Upper lobe of left lung (tissue), 6 donors: ENCODE data around the gene PDE1C. TPM values are rescaled to one million over a fixed set of nuclear protein-coding genes. Genes with fewer than 3 reads are reported as not detected.

Source experiments
- ATAC-seq, 2 donors: fragments of 200-7000 bp; cut with Tn5 transposase; one replicate each; pipeline ENCODE4 v1.9.1; 2022; ENCODE audit warnings: mild to moderate bottlenecking in 2 of 2, moderate library complexity in 2 of 2; ENCODE audit not compliant: low FRiP score in 2 of 2
- DNase-seq, 2 donors: peaks; one replicate each; pipeline ENCODE4 v3.0.0-alpha.2; 2019 to 2020
- H3K27ac ChIP-seq, 4 donors: fragments of 200-600 bp; sonication (generic); one replicate each; pipeline ENCODE4 v1.5.1; 2016 to 2019
- H3K27me3 ChIP-seq, 4 donors: fragments of 200-600 bp; sonication (generic); one replicate each; pipeline ENCODE4 v1.5.1; 2017 to 2019
- H3K36me3 ChIP-seq, 4 donors: fragments of 200-600 bp; sonication (generic); one replicate each; pipeline ENCODE4 v1.5.1; 2016 to 2019
- H3K4me1 ChIP-seq, 4 donors: fragments of 200-600 bp; sonication (generic); one replicate each; pipeline ENCODE4 v1.5.1; 2018 to 2019
- H3K4me3 ChIP-seq, 4 donors: fragments of 200-600 bp; sonication (generic); one replicate each; pipeline ENCODE4 v1.5.1; 2017 to 2019; ENCODE audit warnings: mild to moderate bottlenecking in 2 of 4, moderate library complexity in 1 of 4
- H3K9me3 ChIP-seq, 4 donors: fragments of 200-600 bp; sonication (generic); one replicate each; pipeline ENCODE4 v1.5.1; 2018 to 2019
- CTCF ChIP-seq, 6 experiments: fragments of 450-650 bp in 4 of 6; fragments of 200-600 bp in 2 of 6; sonication (generic) in 2 of 6; IDR thresholded peaks; one replicate each; pipeline ENCODE4 v1.5.1; 2016 to 2019; ENCODE audit warnings: antibody characterized with exemption in 6 of 6
- EP300 ChIP-seq, 4 donors: sonication (generic); formaldehyde crosslinking; IDR thresholded peaks; one replicate each; pipeline ENCODE4 v1.5.1; 2017; ENCODE audit warnings: antibody characterized with exemption in 4 of 4, control low read depth in 2 of 4
- POLR2A ChIP-seq, 4 donors: fragments of 450-650 bp; IDR thresholded peaks; one replicate each; pipeline ENCODE4 v1.5.1; 2016 to 2017; ENCODE audit warnings: antibody characterized with exemption in 4 of 4, mild to moderate bottlenecking in 2 of 4
- POLR2AphosphoS5 ChIP-seq, 2 donors: sonication (generic); formaldehyde crosslinking; IDR thresholded peaks; one replicate each; pipeline ENCODE4 v1.5.1; 2017; ENCODE audit warnings: antibody characterized with exemption in 2 of 2
- WGBS, 2 donors: methylation state at CpG; one replicate each; pipeline ENCODE4 v1.1.5; 2017 to 2018; 5-methylcytosine and 5-hydroxymethylcytosine counted together
- total RNA-seq, 6 donors: library from RNA; depleted of rRNA in 4 of 6; stranded (reverse); fragments of >200 nt in 4 of 6; gene quantifications; one replicate each; pipeline versions ENCODE4 v1.1.0 to v1.2.1, GENCODE V29; 2016 to 2021
- donor health status: DM: no; HTN: no; CAD: no; lungs with moderate emphysema.
- donor health status: DM: no; HTN: yes; CAD: no; lungs with severe emphysema.

The PDE1C gene
- total RNA-seq, 6 donors from 2014 or later: 5.6 to 38.8 (median 11.3) TPM

DNA sequence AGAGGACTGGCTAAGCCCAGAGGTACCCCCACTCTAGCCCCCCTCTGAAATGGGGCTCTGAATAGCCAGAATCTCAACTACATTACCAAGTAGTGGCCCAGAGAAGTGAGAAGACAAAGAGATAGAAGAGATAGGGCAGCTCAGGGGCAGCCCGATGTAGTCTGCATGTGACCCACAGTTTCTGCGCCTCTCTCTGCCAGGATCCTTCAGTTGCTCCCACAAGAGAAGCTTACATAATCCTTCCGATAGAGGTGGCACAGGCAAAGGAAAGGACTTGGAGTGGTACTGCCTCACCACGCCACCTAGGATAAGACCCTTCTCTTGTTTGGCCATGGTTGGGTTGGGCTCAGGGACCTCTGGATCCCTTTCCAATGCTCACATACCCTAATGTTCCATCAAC, 5.4 kb upstream of the PDE1C start:
- Histone ChIP-seq H3K27me3 (peaks cover 0 to 4% (median 0%) of the 10 kb centered on the region in 4 donors), H3K4me1 (peaks cover 0 to 8% (median 0%) of the 10 kb centered on the region in 4 donors), H3K27ac (no peak overlapping the region), H3K9me3 (no peaks in the 10 kb centered on the region), H3K36me3 (no peaks in the 10 kb centered on the region), H3K4me3 (no peak overlapping the region)
- WGBS, 2 donors: 78 to 83% methylated on average over 4 of the region's 4 CpGs
- no peak for DNase-seq
- TF ChIP-seq EP300 (IDR thresholded peaks at IDR 0.05) (no peak), POLR2A (IDR thresholded peaks at IDR 0.05) (no peak), POLR2AphosphoS5 (IDR thresholded peaks at IDR 0.05) (no peak), CTCF (IDR thresholded peaks at IDR 0.05) (no peak)
- no peak for ATAC-seq

GRCh38 chr7:32074787-32075585, 4.8 kb upstream of the PDE1C start:
- 68 to 69% methylated on average over 9 of the region's 9 CpGs for WGBS, 2 donors
- no peak for TF ChIP-seq POLR2AphosphoS5 (IDR thresholded peaks at IDR 0.05)
- TF ChIP-seq CTCF (IDR thresholded peaks at IDR 0.05): no peak
- Histone ChIP-seq H3K36me3 (no peaks in the 10 kb centered on the region), H3K4me1 (peaks cover 0 to 13% (median 0%) of the 10 kb centered on the region in 4 donors), H3K27me3 (peaks cover 0 to 6% (median 0%) of the 10 kb centered on the region in 4 donors), H3K4me3 (no peak overlapping the region), H3K27ac (no peak overlapping the region), H3K9me3 (no peaks in the 10 kb centered on the region)
- ATAC-seq: no peak
- no peak for DNase-seq

DNA sequence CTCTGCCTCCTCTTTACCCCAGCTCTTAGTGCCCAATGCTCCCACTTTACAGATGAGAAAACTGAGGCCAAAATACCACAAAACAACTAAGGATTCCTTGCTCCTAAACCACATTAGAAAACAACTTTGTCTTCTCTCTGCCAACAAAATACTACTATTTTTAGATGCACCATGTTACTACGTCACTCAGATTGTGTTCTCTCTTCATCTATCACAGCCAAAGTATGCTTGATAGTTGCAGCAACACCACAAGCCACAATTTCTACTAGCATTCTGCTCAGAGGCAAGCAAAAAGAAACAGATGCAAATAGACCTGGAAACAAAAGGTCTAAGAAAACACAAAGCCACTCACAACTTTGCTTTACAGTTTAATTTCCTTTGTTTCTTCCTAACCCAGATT, 3.3 kb upstream of the PDE1C start:
- Histone ChIP-seq H3K4me1 (peaks cover 0 to 16% (median 0%) of the 10 kb centered on the region in 4 donors), H3K27ac (no peak overlapping the region), H3K36me3 (no peaks in the 10 kb centered on the region), H3K27me3 (peaks cover 0 to 6% (median 0%) of the 10 kb centered on the region in 4 donors), H3K4me3 (no peak overlapping the region), H3K9me3 (no peaks in the 10 kb centered on the region)
- no peak for DNase-seq
- TF ChIP-seq POLR2AphosphoS5 (IDR thresholded peaks at IDR 0.05): no peak
- TF ChIP-seq CTCF (IDR thresholded peaks at IDR 0.05): no peak
- no peak for TF ChIP-seq POLR2A (IDR thresholded peaks at IDR 0.05)
- TF ChIP-seq EP300 (IDR thresholded peaks at IDR 0.05): no peak
- WGBS, 2 donors: 69 to 74% methylated on average over 1 of the region's 1 CpG
- ATAC-seq: no peak

- peaks cover 0 to 16% (median 0%) of the 10 kb centered on the region in 4 donors for H3K4me1 ChIP-seq
Measured at GRCh38 chr7:32072397-32072796, 2.2 kb upstream of the PDE1C start.

More at GRCh38 chr7:32072397-32072796, 2.2 kb upstream of the PDE1C start:
- Histone ChIP-seq H3K36me3 (no peaks in the 10 kb centered on the region), H3K4me3 (no peak overlapping the region), H3K27ac (no peak overlapping the region), H3K9me3 (no peaks in the 10 kb centered on the region), H3K27me3 (peaks cover 0 to 6% (median 0%) of the 10 kb centered on the region in 4 donors)
- DNase-seq: no peak
- no peak for TF ChIP-seq EP300 (IDR thresholded peaks at IDR 0.05)
- TF ChIP-seq CTCF (IDR thresholded peaks at IDR 0.05): no peak
- no peak for TF ChIP-seq POLR2A (IDR thresholded peaks at IDR 0.05)
- no peak for TF ChIP-seq POLR2AphosphoS5 (IDR thresholded peaks at IDR 0.05)
- WGBS, 2 donors: 86 to 87% methylated on average over 2 of the region's 2 CpGs
- ATAC-seq: no peak
